Tibial nerve (tissue), 3 donors: ENCODE results near the gene SPTAN1.

Source experiments
- POLR2A ChIP-seq, 2 donors: fragments of 450-650 bp; IDR thresholded peaks; one replicate each; pipeline ENCODE4 v1.6.1; 2017; ENCODE audit warnings: antibody characterized with exemption in 2 of 2, mild to moderate bottlenecking in 2 of 2, moderate library complexity in 2 of 2
- TF ChIP-seq, protein P1 (sequence below), 5 experiments: fragments of 200-600 bp in 3 of 5; fragments of 450-650 bp in 2 of 5; sonication (generic) in 3 of 5; IDR thresholded peaks; one replicate each; pipeline ENCODE4 v1.5.1; 2016 to 2019; ENCODE audit warnings: antibody characterized with exemption in 5 of 5, mild to moderate bottlenecking in 3 of 5, moderate library complexity in 2 of 5

DNA sequence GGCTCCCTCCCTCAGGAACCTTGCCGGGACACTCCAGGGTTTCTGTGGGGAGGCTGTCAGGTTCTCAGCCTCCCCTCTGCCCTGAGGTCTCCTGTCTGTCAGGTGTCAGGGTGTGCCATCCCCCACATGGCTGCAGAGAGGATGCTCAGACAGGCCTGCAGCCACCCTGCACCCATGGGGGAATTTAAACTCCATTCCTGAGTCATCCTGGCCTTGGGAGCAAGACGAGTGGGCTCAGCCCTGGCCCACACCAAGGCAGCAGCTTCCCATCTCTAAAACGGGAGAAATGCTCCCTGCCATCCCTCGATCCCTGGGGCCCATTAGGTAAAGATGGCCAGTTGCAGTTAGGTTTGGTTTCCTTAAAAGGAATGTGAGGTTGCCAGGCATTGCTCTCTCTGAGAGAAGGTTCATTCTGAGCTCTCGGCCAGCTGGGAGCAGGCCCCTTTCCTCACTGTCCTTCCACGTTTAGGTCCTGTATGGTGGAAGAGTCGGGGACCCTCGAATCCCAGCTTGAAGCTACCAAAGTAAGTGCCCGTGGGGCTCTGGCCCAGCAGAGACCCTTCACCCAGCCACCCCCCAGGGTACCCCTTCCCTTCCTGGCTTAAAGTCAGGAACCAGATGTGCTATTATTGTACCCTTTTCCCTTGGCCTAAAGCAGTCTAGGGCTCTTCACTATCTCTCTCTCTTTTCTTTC, 77.6 kb downstream of the SPTAN1 start:
- TF ChIP-seq, protein P1, sequence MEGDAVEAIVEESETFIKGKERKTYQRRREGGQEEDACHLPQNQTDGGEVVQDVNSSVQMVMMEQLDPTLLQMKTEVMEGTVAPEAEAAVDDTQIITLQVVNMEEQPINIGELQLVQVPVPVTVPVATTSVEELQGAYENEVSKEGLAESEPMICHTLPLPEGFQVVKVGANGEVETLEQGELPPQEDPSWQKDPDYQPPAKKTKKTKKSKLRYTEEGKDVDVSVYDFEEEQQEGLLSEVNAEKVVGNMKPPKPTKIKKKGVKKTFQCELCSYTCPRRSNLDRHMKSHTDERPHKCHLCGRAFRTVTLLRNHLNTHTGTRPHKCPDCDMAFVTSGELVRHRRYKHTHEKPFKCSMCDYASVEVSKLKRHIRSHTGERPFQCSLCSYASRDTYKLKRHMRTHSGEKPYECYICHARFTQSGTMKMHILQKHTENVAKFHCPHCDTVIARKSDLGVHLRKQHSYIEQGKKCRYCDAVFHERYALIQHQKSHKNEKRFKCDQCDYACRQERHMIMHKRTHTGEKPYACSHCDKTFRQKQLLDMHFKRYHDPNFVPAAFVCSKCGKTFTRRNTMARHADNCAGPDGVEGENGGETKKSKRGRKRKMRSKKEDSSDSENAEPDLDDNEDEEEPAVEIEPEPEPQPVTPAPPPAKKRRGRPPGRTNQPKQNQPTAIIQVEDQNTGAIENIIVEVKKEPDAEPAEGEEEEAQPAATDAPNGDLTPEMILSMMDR (IDR thresholded peaks at IDR 0.05): no peak
- no peak for TF ChIP-seq POLR2A (IDR thresholded peaks at IDR 0.05)
